ENCODE results near the gene AMPD2. TPM values are rescaled to one million over a fixed set of nuclear protein-coding genes. Genes with fewer than 3 reads are reported as not detected.
A peak's percentile ranks its signal among the peaks of the same experiment; 100 is the strongest.
"Not testable (repeated sequence)": the region's sequence is repeated elsewhere in the genome, so short reads cannot be mapped to it uniquely, and the experiment has no call there.

Gene AMPD2
- total and polyA plus RNA-seq, 4 experiments from 2014 or later = 43.8 to 96.1 (median 71.6) TPM

DNA sequence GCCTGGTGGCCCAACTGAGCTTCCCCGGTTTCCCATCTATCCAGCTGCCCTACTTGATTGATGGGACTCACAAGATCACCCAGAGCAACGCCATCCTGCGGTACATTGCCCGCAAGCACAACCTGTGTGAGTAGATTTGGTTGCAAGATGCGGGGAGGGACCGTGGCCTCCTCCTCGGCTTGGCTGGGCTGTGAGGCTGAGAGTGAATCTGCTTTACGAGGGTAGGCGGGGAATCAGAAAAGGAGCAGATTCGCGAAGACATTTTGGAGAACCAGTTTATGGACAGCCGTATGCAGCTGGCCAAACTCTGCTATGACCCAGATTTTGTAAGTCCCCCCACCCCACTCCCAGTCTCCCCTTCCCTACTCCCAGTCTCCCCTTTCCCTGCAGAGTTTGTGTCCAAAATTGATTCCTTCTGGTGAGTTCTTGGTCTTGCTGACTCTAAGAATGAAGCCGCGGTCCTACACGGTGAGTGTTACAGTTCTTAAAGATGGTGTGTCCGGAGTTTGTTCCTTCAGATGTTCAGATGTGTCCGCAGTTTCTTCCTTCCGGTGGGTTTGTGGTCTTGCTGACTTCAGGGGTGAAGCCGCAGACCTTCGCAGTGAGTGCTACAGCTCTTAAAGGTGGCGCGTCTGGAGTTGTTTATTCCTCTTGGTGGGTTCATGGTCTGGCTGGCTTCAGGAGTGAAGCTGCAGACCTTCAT is 49.8 kb downstream of the AMPD2 start:
- H3K4me1 ChIP-seq (ENCODE audit: insufficient read depth, low read length) = peaks cover 6% of the 10 kb centered on the region
- no peaks in the 10 kb centered on the region for H3K9me3 ChIP-seq (ENCODE audit: control insufficient read depth in 1 of 2, low read length in 2 of 2)
- H3K27me3 ChIP-seq (ENCODE audit: insufficient read depth, low read length) = no peaks in the 10 kb centered on the region
- CTCF ChIA-PET (ENCODE audit: partially characterized antibody) = interaction anchor here (1.5 to 4.0 kb wide), 2 partner anchors 29 to 108 kb away, joined by 3 to 17 read pairs; no protein-coding TSS in a partner anchor
- Mint-ChIP-seq H3K4me3 (peak overlapping the region; percentile 18 to 72 (median 55)), H3K9me3 (peaks cover 0 to 2% (median 0%) of the 10 kb centered on the region in 8 donors), H3K27ac (peak overlapping the region in 4 of 7 donors; percentile 26 to 45 (median 35)), H3K36me3 (no peaks in the 10 kb centered on the region), H3K4me1 (peaks cover 8 to 21% (median 15%) of the 10 kb centered on the region in 4 donors), H3K27me3 (no peaks in the 10 kb centered on the region)
- no peak overlapping the region for H3K4me3 ChIP-seq (ENCODE audit: low read length in 2 of 2)
- H3K27ac ChIP-seq (ENCODE audit: low read depth, low read length) = no peak overlapping the region
- no peaks in the 10 kb centered on the region for H3K36me3 ChIP-seq (ENCODE audit: insufficient read depth, low read length)
- POLR2A ChIA-PET (ENCODE audit: partially characterized antibody) = no interaction called here
- no peak for DNase-seq
- intact Hi-C loops (cut with micrococcal nuclease) = no loop called here

DNA sequence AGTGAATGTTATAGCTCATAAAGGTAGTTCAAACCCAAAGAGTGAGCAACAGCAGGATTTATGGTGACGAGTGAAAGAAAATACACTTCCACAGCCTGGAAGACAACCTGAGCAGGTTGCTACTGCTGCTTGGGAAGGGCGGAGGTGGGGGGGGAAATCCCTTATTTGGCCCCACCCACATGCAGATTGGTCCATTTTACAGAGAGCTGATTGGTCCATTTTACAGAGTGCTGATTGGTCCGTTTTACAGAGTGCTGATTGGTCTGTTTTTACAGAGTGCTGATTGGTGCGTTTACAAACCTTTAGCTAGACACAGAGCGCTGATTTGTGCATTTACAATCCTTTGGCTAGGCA is 50.3 kb downstream of the AMPD2 start:
- POLR2A ChIA-PET (ENCODE audit: partially characterized antibody) = not testable (repeated sequence)

DNA sequence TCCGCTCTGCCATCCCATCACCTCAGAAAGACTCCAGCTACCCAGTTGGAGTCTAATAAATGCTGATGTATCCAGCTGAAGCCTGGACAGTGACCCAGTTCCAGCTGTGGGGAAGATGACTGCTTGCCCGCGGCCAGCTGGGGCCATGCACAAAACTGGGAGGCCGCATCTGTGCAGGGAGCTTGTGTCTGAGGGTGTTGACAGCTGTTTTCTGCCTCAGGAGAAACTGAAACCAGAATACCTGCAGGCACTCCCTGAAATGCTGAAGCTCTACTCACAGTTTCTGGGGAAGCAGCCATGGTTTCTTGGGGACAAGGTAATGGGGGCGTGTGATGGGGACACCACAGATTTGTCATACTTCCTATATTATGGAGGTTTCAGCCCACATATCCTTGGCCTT is 51.4 kb downstream of the AMPD2 start:
- H3K36me3 ChIP-seq (ENCODE audit: insufficient read depth, low read length) = no peaks in the 10 kb centered on the region
- POLR2A ChIA-PET (ENCODE audit: partially characterized antibody) = no interaction called here
- H3K27ac ChIP-seq (ENCODE audit: low read depth, low read length) = no peak overlapping the region
- no peak overlapping the region for H3K27ac Mint-ChIP-seq
- CTCF ChIA-PET (ENCODE audit: partially characterized antibody) = interaction anchor here (0.7 to 4.0 kb wide), 3 partner anchors 28 to 46 kb away, joined by 3 to 17 read pairs (median 3); no protein-coding TSS in a partner anchor
- H3K27me3 ChIP-seq (ENCODE audit: insufficient read depth, low read length) = no peaks in the 10 kb centered on the region
- peaks cover 0 to 2% (median 0%) of the 10 kb centered on the region in 8 donors for H3K9me3 Mint-ChIP-seq
- peaks cover 6% of the 10 kb centered on the region for H3K4me1 ChIP-seq (ENCODE audit: insufficient read depth, low read length)
- no peaks in the 10 kb centered on the region for H3K36me3 Mint-ChIP-seq
- no peaks in the 10 kb centered on the region for H3K9me3 ChIP-seq (ENCODE audit: control insufficient read depth in 1 of 2, low read length in 2 of 2)
- H3K4me1 Mint-ChIP-seq = peaks cover 8 to 21% (median 15%) of the 10 kb centered on the region in 4 donors
- intact Hi-C loops (cut with micrococcal nuclease) = no loop called here
- DNase-seq = no peak
- no peak overlapping the region for H3K4me3 Mint-ChIP-seq
- no peak overlapping the region for H3K4me3 ChIP-seq (ENCODE audit: low read length in 2 of 2)
- no peaks in the 10 kb centered on the region for H3K27me3 Mint-ChIP-seq

More for the DNA sequence above, 50.3 kb downstream of the AMPD2 start:
- H3K27ac ChIP-seq (ENCODE audit: low read depth, low read length); DNase-seq; H3K4me3 ChIP-seq (ENCODE audit: low read length in 2 of 2); H3K9me3 Mint-ChIP-seq; H3K27me3 Mint-ChIP-seq; intact Hi-C loops (cut with micrococcal nuclease); H3K9me3 ChIP-seq (ENCODE audit: control insufficient read depth in 1 of 2, low read length in 2 of 2); H3K36me3 ChIP-seq (ENCODE audit: insufficient read depth, low read length); H3K27me3 ChIP-seq (ENCODE audit: insufficient read depth, low read length); H3K36me3 Mint-ChIP-seq; H3K4me1 ChIP-seq (ENCODE audit: insufficient read depth, low read length): not testable (repeated sequence)
- Mint-ChIP-seq H3K4me3 (peak overlapping the region; percentile 18 to 72 (median 52)), H3K4me1 (peaks cover 8 to 21% (median 15%) of the 10 kb centered on the region in 4 donors), H3K27ac (peak overlapping the region in 3 of 7 donors; percentile 26 to 45 (median 27))
- CTCF ChIA-PET (ENCODE audit: partially characterized antibody) = interaction anchor here (1.5 to 4.0 kb wide), 3 partner anchors 27 to 108 kb away, joined by 3 to 17 read pairs (median 3); no protein-coding TSS in a partner anchor

DNA sequence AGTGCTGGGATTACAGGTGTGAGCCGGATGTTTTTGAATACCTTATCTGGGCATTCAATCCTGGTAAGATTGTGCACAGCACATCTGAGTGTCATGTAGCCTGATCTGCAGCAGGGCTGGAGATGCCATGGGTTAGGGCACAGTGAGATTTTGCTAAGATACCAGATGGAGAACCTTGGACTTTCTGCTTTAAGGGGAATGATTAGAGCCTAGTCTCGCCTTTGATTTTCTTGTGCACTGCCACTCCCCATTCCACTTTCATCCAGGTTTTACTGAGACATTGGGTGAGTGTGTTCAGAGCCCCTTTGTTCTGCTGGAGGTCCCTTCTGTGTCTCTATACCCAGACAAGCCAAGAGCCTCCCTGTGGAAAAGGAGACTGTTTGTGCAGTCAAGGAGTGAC is 54.2 kb downstream of the AMPD2 start:
- intact Hi-C loops (cut with micrococcal nuclease); H3K27ac ChIP-seq (ENCODE audit: low read depth, low read length); H3K27me3 Mint-ChIP-seq; H3K4me3 Mint-ChIP-seq; H3K27me3 ChIP-seq (ENCODE audit: insufficient read depth, low read length); POLR2A ChIA-PET (ENCODE audit: partially characterized antibody); H3K4me1 ChIP-seq (ENCODE audit: insufficient read depth, low read length); CTCF ChIA-PET (ENCODE audit: partially characterized antibody); DNase-seq; H3K4me3 ChIP-seq (ENCODE audit: low read length in 2 of 2); H3K36me3 ChIP-seq (ENCODE audit: insufficient read depth, low read length); H3K9me3 Mint-ChIP-seq; H3K36me3 Mint-ChIP-seq; H3K9me3 ChIP-seq (ENCODE audit: control insufficient read depth in 1 of 2, low read length in 2 of 2); H3K27ac Mint-ChIP-seq: not testable (repeated sequence)
- H3K4me1 Mint-ChIP-seq = peaks cover 4 to 14% (median 7%) of the 10 kb centered on the region in 4 donors

DNA sequence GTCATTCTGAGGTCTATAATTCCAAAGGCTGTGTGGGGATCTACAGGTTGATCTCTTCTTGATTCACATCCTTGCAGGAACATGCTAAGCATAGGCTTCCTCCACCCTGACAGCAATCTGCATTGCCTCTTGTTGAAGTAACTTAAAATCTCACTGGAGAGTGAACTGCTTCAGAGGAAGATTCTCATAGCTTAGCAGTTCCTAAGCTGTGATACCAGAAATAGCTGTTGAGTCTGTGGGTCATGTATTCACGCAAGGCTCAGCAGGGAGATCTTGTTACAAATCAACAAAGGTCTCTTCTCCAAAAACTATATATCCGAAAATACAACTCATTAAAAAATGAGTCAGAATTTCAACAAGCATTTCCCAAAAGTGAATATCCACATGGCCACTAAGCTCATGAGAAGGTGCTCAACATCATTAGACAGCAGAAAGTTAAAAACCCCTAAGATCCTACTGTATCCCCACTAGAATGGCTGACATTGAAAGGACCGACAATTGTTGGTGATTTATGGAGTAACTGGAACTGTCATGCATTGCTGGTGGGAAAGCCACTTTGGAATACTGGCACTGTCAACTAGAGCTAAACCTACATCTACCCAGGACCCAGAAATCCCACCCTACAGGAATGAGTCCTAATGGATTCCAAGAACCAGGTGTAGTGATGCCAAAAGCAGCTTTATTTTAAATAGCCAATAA is 57.2 kb downstream of the AMPD2 start:
- DNase-seq = peak in 1 of 5 donors; percentile 13
- H3K4me1 Mint-ChIP-seq; H3K4me1 ChIP-seq (ENCODE audit: insufficient read depth, low read length); H3K36me3 Mint-ChIP-seq; H3K9me3 Mint-ChIP-seq; H3K4me3 ChIP-seq (ENCODE audit: low read length in 2 of 2); H3K27ac ChIP-seq (ENCODE audit: low read depth, low read length); H3K27me3 Mint-ChIP-seq; intact Hi-C loops (cut with micrococcal nuclease); POLR2A ChIA-PET (ENCODE audit: partially characterized antibody); H3K4me3 Mint-ChIP-seq; H3K27me3 ChIP-seq (ENCODE audit: insufficient read depth, low read length); H3K9me3 ChIP-seq (ENCODE audit: control insufficient read depth in 1 of 2, low read length in 2 of 2); H3K36me3 ChIP-seq (ENCODE audit: insufficient read depth, low read length): not testable (repeated sequence)
- peak overlapping the region in 1 of 7 donors; percentile 48 for H3K27ac Mint-ChIP-seq
- CTCF ChIA-PET (ENCODE audit: partially characterized antibody) = interaction anchor here (0.6 kb wide), 1 partner anchor 37 kb away, joined by 3 read pairs; no protein-coding TSS in a partner anchor

DNA sequence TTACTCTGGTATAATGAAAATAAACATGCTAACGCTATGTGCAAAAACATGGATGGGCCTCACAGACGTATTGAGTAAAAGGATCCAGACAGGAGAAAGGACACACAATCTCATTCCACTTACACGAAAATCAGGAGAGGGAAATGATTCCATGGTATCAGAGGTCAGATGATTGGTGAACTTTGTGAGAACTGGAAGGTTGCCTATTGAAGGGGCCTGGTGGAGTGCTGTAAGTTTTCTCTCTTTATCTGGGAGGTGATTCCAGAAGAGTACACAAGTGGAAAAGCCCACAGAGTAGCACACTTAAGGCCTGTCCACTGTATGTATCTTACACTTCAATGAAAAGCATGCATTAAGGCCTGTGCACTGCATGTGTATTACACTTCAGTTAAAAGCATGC is 57.8 kb downstream of the AMPD2 start:
- CTCF ChIA-PET (ENCODE audit: partially characterized antibody) = no interaction called here
- Mint-ChIP-seq H3K27me3 (no peaks in the 10 kb centered on the region), H3K4me1 (no peaks in the 10 kb centered on the region), H3K4me3 (no peak overlapping the region), H3K9me3 (no peaks in the 10 kb centered on the region), H3K27ac (peak overlapping the region in 1 of 7 donors; percentile 75), H3K36me3 (no peaks in the 10 kb centered on the region)
- Histone ChIP-seq H3K36me3 (ENCODE audit: insufficient read depth, low read length) (no peaks in the 10 kb centered on the region), H3K9me3 (ENCODE audit: control insufficient read depth in 1 of 2, low read length in 2 of 2) (no peaks in the 10 kb centered on the region), H3K27me3 (ENCODE audit: insufficient read depth, low read length) (no peaks in the 10 kb centered on the region), H3K27ac (ENCODE audit: low read depth, low read length) (no peak overlapping the region), H3K4me1 (ENCODE audit: insufficient read depth, low read length) (no peaks in the 10 kb centered on the region), H3K4me3 (ENCODE audit: low read length in 2 of 2) (no peak overlapping the region)
- POLR2A ChIA-PET (ENCODE audit: partially characterized antibody) = no interaction called here
- no peak for DNase-seq
- intact Hi-C loops (cut with micrococcal nuclease) = no loop called here

DNA sequence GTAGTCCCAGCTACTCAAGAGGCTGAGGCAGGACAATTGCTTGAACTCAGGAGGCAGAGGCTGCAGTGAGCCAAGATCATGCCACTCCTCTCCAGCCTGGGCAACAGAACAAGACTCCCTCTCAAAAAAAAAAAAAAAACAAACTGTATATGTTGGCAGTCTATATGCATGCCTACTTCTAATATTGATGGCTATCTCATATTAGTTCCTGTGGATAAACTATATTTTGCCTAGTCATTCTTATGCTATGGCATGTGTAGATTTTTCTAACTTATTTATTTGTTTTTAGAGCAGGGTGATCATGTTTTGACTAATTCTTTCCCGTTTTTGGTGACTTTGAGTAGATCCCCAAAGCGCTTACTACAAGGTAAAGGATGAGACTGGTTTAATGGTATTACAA is 59.0 kb downstream of the AMPD2 start:
- POLR2A ChIA-PET (ENCODE audit: partially characterized antibody); H3K27me3 Mint-ChIP-seq; H3K9me3 ChIP-seq (ENCODE audit: control insufficient read depth in 1 of 2, low read length in 2 of 2); H3K27ac ChIP-seq (ENCODE audit: low read depth, low read length); CTCF ChIA-PET (ENCODE audit: partially characterized antibody); H3K27me3 ChIP-seq (ENCODE audit: insufficient read depth, low read length); H3K36me3 ChIP-seq (ENCODE audit: insufficient read depth, low read length); H3K4me1 ChIP-seq (ENCODE audit: insufficient read depth, low read length); intact Hi-C loops (cut with micrococcal nuclease); H3K9me3 Mint-ChIP-seq; H3K36me3 Mint-ChIP-seq; H3K4me3 ChIP-seq (ENCODE audit: low read length in 2 of 2); H3K4me1 Mint-ChIP-seq; H3K27ac Mint-ChIP-seq; H3K4me3 Mint-ChIP-seq; DNase-seq: not testable (repeated sequence)
